Mesenteric fat pad (tissue), 1 donor: ENCODE results near the gene DCAF16. TPM values are rescaled to one million over a fixed set of nuclear protein-coding genes. Genes with fewer than 3 reads are reported as not detected.

Experiments
- total RNA-seq: library from RNA; stranded (reverse); fragmentation: NEBNext Ultra II Directional; extraction: Animal tissue kit (Norgen Biotek cat#: 25700); gene quantifications from one replicate; pipeline ENCODE4 v1.2.1, GENCODE V29; 2021
- donor health status: DM: yes; HTN: yes; CAD: no.

Gene DCAF16
- total RNA-seq, 1 donor from 2014 or later = 23.1 TPM

Other genes with a start within 250 kb of the DCAF16 start
- gene LAP3, start 233.6 kb downstream of the DCAF16 start, total RNA-seq = 110 TPM
- 30.7 TPM for gene MED28, start 196.1 kb downstream of the DCAF16 start, total RNA-seq
- gene FAM184B, start 29.1 kb downstream of the DCAF16 start, total RNA-seq = not detected
- 0.26 TPM for gene NCAPG, start 222 bp upstream of the DCAF16 start, total RNA-seq
- gene LCORL, start 211.0 kb upstream of the DCAF16 start, total RNA-seq = 10.0 TPM